NT2/D1 (cell line): ENCODE measurements around the gene NEUROG2.

Experiments used
- SUZ12 ChIP-seq: IDR thresholded peaks from 2 replicates; pipeline ENCODE4 v1.6.1; 2011; ENCODE audit not compliant: insufficient read length, insufficient read depth; ENCODE audit errors: extremely low read depth
- YY1 ChIP-seq: IDR thresholded peaks from 2 replicates; pipeline ENCODE4 v1.6.1; 2011; ENCODE audit not compliant: insufficient read length, insufficient read depth
- ZNF274 ChIP-seq: IDR thresholded peaks from 2 replicates; pipeline ENCODE4 v1.6.1; 2011; ENCODE audit warnings: mild to moderate bottlenecking, low read depth, low read length

DNA sequence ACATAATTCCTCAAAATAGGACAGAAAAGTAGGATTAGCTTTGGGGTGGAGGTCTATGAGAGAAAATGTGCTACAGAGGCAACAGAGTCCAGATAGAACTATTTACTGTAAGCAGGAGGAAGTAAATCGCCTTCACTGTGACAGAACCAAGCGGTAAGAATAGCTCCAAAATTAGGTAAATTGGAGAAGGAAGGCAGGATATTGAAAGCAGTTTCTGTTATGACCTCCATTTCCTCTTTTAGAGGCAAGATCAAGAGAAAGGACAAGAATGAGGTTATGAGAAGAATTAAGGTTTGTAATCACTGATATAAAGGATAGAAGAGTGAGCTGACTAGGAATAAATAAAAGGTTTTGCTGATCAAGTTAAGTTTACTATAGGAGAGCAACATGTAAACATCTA is 44.1 kb upstream of the NEUROG2 start:
- TF ChIP-seq YY1 (no peak), ZNF274 (no peak), SUZ12 (no peak)
